ENCODE results near the gene RPUSD1. TPM values are rescaled to one million over a fixed set of nuclear protein-coding genes. Genes with fewer than 3 reads are reported as not detected.

Gene RPUSD1
- polyA plus RNA-seq, 3 donors, result 29.5 to 38.1 (median 31.5) TPM

GRCh38 chr16:750485-750884 is 37.7 kb downstream of the RPUSD1 start:
- Histone ChIP-seq H3K4me1 (ENCODE audit: control insufficient read depth in 1 of 2, insufficient read depth in 2 of 2, low read length in 2 of 2) (peaks cover 16 to 21% of the 10 kb centered on the region in 2 donors), H3K79me2 (ENCODE audit: insufficient read depth, low read length) (no peaks in the 10 kb centered on the region), H4K20me1 (ENCODE audit: insufficient read depth, low read length) (no peaks in the 10 kb centered on the region), H3K9me3 (replicated peaks in 1 of 2; ENCODE audit: control insufficient read depth in 1 of 2, insufficient read depth in 1 of 2, low read length in 2 of 2) (no peaks in the 10 kb centered on the region), H3K9ac (ENCODE audit: insufficient read depth, low read length, poor library complexity, severe bottlenecking) (no peak overlapping the region), H3K4me2 (replicated peaks; ENCODE audit: extremely low read depth, low read length, poor library complexity, severe bottlenecking) (no peak overlapping the region), H2AFZ (ENCODE audit: insufficient read depth, low read depth, low read length, poor library complexity, severe bottlenecking) (no peak overlapping the region), H3K27me3 (ENCODE audit: control insufficient read depth in 2 of 2, insufficient read depth in 2 of 2, low read length in 2 of 2) (no peaks in the 10 kb centered on the region), H3K4me3 (replicated peaks in 1 of 3; ENCODE audit: low read depth in 2 of 3, low read length in 3 of 3) (no peak overlapping the region), H3K27ac (ENCODE audit: low read depth in 1 of 2, low read length in 2 of 2) (no peak overlapping the region), H3K36me3 (replicated peaks in 1 of 2; ENCODE audit: control insufficient read depth in 1 of 2, insufficient read depth in 2 of 2, low read length in 2 of 2) (no peaks in the 10 kb centered on the region)
- WGBS (ENCODE audit: insufficient coverage), result 95% methylated on average over 7 of the region's 9 CpGs
- no peak for DNase-seq
- H3K36me3 Mint-ChIP-seq, result no peaks in the 10 kb centered on the region
- H3K4me1 Mint-ChIP-seq, result peaks cover 18% of the 10 kb centered on the region
- H3K4me3 Mint-ChIP-seq, result no peak overlapping the region
- intact Hi-C loops (cut with micrococcal nuclease), result no loop called here
- H3K27me3 Mint-ChIP-seq (ENCODE audit: low read depth in 3 of 3), result peaks cover 0 to 4% (median 0%) of the 10 kb centered on the region in 3 donors
- no peaks in the 10 kb centered on the region for H3K9me3 Mint-ChIP-seq
- TF ChIP-seq CTCF (IDR thresholded peaks at IDR 0.05), result no peak
- no peak overlapping the region for H3K27ac Mint-ChIP-seq

GRCh38 chr16:749010-749409 is 39.2 kb downstream of the RPUSD1 start:
- DNase-seq, result no peak
- Histone ChIP-seq H3K36me3 (replicated peaks in 1 of 2; ENCODE audit: control insufficient read depth in 1 of 2, insufficient read depth in 2 of 2, low read length in 2 of 2) (no peaks in the 10 kb centered on the region), H3K4me1 (ENCODE audit: control insufficient read depth in 1 of 2, insufficient read depth in 2 of 2, low read length in 2 of 2) (peaks cover 1 to 6% of the 10 kb centered on the region in 2 donors), H3K4me3 (replicated peaks in 1 of 3; ENCODE audit: low read depth in 2 of 3, low read length in 3 of 3) (no peak overlapping the region), H3K27ac (ENCODE audit: low read depth in 1 of 2, low read length in 2 of 2) (no peak overlapping the region), H4K20me1 (ENCODE audit: insufficient read depth, low read length) (no peaks in the 10 kb centered on the region), H3K9ac (ENCODE audit: insufficient read depth, low read length, poor library complexity, severe bottlenecking) (no peak overlapping the region), H3K79me2 (ENCODE audit: insufficient read depth, low read length) (no peaks in the 10 kb centered on the region), H3K4me2 (replicated peaks; ENCODE audit: extremely low read depth, low read length, poor library complexity, severe bottlenecking) (no peak overlapping the region), H2AFZ (ENCODE audit: insufficient read depth, low read depth, low read length, poor library complexity, severe bottlenecking) (no peak overlapping the region), H3K27me3 (ENCODE audit: control insufficient read depth in 2 of 2, insufficient read depth in 2 of 2, low read length in 2 of 2) (no peaks in the 10 kb centered on the region), H3K9me3 (replicated peaks in 1 of 2; ENCODE audit: control insufficient read depth in 1 of 2, insufficient read depth in 1 of 2, low read length in 2 of 2) (no peaks in the 10 kb centered on the region)
- H3K27ac Mint-ChIP-seq, result peak overlapping the region in 1 of 7 donors; percentile 7
- H3K9me3 Mint-ChIP-seq, result no peaks in the 10 kb centered on the region
- no peak overlapping the region for H3K4me3 Mint-ChIP-seq
- no peaks in the 10 kb centered on the region for H3K36me3 Mint-ChIP-seq
- intact Hi-C loops (cut with micrococcal nuclease), result no loop called here
- 100% methylated on average over 2 of the region's 6 CpGs for WGBS (ENCODE audit: insufficient coverage)
- no peak for TF ChIP-seq CTCF (IDR thresholded peaks at IDR 0.05)
- H3K4me1 Mint-ChIP-seq, result peaks cover 6% of the 10 kb centered on the region
- H3K27me3 Mint-ChIP-seq (ENCODE audit: low read depth in 3 of 3), result peaks cover 0 to 4% (median 0%) of the 10 kb centered on the region in 3 donors

Measured in CD14-positive monocyte (primary cell).